GM15510 (cell line): ENCODE measurements around the gene FHL1.

ENCODE experiments used
- POLR2A ChIP-seq: IDR thresholded peaks from 3 replicates; pipeline ENCODE4 v1.6.1; 2011; ENCODE audit warnings: borderline replicate concordance; ENCODE audit not compliant: insufficient read length; ENCODE audit errors: extremely low read depth

Gene FHL1

DNA sequence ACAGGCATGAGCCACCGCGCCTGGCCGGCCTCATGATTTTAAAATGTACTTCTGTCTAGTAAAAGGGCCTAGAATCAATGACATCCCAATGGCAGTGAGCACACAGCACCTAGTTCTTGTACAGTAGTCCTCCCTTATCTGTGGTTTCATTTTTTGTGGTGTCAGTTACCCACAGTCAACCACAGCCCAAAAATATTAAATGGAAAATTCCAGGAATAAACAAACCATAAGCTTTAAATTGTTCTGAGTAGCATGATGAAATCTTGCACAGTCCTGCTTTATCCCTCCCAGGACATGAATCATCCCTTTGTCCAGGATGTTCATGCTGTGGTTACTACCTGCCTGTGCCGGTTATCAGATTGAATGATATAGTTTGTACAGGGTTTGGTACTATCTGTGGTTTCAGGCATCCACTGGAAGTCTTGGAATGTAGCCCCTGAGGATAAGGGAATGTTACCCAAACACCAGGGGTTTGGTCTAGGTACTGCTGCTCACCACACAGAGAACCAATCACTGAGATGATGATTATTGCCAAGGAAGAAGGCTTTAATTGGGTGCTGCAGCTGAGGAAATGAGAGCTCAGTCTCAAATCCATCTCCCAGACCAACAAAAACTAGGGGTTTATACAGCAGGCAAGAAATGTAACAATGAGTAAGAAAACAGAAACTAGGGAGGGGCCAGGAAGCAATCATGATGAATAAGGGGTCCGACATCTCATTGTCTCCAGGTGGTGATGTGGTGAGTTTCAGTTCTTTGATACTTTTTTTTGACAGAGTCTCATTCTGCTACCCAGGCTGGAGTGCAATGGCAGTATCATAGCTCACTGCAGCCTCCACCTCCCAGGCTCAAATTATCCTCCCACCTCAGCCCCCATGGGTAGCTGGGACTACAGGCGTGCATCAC is 16.2 kb upstream of the FHL1 start:
- no peak for TF ChIP-seq POLR2A

DNA sequence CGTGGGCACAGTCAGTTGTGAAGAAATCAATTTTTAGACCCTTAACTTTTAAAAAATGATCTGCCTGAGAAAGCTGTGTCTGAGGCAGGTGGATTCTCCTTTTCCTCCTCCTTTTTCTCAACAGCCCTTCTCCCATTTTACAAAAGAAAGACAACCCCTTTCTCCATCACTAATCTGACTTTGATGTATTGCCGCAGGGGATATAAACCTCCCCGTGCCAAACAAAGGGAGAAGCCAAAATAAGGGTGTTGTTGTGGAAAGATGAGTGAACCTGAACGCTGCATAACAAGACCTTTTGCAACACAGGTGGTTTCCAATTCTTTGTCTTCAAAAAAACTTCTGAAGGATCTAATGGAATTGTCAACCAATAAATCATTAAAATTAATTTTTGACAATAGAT is 8.4 kb upstream of the FHL1 start:
- no peak for TF ChIP-seq POLR2A

DNA sequence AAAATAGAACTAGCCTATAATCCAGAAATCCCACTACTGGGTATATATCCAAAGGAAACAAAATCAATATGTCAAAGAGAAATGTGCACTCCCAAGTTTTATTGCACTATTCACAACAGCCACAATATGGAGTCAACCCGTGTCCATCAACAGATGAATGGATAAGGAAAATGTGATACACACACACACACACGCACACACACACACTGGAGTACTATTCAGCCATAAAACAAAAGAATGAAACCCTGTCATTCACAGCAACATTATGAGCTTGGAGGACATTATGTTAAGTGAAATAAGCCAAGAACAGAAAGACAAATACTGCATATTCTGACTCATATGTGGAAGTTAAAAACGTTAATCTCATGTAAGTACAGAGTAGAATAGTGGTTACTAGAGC is 5.8 kb upstream of the FHL1 start:
- no peak for TF ChIP-seq POLR2A

DNA sequence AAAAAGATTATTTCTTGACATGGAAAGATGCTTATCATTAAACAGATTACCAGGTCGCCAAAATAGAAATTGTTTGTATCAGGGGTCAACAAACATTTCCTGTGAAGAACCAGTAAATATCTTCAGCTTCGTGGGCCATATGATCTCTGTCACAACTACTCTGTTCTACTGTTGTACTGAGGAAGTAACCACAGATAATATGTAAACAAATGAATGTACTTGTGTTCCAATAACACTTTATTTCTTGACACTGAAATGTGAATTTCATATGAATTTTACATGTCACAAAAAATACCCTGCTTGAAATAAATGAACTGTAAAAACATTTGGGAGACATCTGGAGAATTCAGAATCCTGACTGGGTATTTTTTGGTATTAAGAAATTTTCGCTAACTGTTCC is 4.7 kb upstream of the FHL1 start:
- TF ChIP-seq POLR2A: no peak

DNA sequence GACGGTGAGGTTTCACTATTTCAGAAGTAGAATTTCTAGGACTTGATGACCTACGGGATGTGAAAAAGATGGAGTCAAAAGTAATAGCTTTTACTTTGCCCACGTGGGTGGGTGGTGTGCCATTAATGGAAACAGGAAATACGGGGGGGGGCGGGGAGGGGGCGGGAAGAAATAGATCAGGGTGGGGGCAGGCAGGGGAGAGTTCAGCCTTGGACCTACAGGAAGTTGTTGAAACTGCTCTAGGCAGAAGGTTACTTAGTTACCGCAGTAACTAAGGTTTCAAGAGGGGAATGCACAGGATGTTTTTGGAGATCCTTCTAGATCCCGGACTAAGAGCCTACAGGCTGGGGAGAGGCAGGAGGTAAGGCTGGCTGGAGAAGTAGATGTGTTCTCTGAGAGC is 3.6 kb upstream of the FHL1 start:
- no peak for TF ChIP-seq POLR2A

DNA sequence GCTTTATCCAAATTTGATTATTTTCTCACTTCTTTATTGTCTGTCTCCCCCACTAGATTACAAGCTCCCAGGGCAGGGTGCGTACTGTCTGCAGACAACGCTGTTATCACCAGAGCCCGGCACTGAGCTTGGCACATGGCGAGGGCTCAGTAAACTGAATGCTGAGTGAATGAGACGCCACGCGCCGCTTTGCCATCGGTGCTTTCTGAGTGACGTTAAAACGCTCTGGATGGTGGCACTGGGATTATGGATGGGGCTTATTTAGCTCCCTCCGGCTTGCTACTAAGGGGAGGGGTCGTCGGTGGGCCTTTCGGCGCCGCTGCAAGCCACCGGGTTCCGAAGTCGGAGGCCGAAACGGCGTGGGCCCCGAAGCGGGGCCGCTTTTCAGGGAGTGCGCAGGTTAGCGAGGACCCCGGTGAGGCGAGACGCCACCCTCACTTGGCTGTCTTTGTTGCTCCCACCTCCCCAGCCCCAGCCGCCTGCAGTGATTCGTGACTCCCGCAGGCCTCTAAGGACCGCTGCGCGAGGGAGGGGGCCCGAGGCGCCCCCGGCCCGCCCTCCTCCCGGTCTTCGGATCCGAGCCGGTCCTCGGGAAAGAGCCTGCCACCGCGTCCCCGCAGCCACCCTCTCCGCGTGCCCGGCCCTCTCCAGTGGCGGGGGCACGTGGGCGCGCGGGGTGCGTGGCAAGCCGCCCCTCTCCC is 569 bp upstream of the FHL1 start:
- no peak for TF ChIP-seq POLR2A

DNA sequence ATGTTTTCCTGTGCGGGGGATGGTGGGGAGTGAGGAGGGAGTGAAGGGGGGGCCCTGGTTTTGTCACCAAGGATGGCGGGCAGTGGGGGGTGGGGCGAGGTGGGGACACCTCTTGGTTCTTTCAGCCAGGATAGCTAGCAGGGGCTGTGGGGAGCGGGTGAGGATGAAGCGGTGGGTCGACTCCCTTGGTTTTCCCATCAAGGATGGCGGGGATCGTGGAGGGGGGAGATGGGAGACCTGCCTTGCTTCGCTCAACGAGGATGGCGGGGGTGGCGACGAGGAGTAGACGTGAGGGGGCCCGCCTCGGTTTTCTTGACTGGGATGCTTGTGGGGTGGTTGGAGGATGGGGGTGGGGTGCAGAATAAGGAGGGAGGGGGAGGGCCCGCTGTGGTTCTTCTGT is 643 bp downstream of the FHL1 start:
- no peak for TF ChIP-seq POLR2A

DNA sequence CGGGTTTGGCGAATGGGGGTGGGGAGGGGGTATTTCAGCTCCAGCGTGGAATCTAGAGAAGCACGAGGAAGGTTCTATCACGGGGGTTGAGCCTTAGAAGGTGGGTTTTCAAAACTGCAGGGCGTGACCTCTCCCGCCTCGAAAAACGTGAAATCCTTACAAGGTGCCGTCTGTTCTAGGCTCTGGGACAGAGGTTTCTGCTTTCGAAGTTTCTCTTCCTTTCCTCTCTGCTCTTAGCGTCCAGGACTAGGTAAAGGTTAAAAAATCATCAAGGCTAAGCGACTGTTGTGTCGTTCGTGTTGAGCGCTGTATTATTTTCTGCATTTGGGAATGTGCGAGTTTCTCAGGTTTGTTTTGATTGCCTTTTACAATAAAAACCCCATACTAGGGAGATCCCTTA is 1.1 kb downstream of the FHL1 start:
- TF ChIP-seq POLR2A: no peak

DNA sequence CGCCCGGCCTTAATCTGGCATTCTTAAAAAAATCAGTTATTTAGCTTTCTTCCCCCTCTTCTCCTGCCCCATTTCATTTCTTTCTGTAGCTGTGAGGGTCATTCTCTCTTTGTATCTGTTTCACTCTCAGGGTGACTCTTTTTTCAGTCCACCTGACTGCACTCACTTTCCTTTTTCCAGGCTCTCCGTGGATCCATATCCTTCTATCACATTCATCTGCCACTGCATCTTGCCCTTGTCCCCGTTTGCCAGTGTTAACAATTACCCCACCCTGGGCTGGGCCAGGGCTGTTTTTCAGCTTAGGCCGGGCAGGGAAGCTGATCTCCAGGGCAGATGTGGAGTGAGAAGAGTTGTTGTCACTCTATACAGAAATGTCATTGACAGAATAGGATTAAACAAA is 7.7 kb downstream of the FHL1 start:
- TF ChIP-seq POLR2A: no peak

DNA sequence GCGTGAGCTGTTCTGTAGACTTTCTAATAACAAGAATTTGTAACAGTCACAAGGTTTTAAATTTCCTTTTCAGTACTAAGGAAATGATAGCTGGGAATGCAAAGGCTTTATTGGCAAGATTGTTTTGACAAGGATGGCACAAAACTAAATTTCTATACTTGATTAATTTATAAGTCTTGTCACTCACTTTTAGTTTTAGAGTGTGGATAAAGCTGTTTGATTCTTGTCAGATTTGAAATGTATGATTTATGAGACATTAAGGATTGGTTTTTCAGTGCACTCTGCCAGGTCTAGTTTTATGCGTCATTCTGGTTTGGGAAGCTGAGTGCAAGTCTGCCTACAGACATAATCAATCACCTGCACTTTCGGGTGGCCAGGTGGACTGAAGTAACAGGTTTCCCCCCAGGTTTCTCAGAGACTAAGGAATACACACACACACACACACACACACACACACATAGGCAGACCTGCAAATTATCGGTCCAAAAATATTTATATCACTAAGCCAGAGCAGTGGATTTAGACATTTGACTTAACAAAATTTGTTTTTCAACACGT is 9.3 kb downstream of the FHL1 start:
- TF ChIP-seq POLR2A: no peak

DNA sequence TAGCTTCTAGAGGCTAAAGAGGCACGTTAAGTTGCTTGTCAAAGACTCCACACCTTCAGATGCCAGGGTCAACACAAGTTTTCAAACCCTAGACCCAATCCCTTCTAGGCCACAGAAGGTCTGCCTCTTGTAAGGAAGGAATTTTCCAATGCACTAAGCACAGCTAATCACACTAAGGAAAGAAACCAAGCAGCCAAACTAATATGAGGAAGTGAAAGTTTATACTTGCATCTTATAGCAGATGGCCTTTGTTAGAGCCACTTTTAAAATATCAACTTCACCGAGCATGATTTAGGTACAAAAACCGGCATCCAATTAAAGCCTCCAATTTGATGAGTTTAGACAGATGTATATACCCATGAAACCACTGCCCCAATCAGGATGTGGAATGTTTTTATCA is 9.9 kb downstream of the FHL1 start:
- TF ChIP-seq POLR2A: no peak

DNA sequence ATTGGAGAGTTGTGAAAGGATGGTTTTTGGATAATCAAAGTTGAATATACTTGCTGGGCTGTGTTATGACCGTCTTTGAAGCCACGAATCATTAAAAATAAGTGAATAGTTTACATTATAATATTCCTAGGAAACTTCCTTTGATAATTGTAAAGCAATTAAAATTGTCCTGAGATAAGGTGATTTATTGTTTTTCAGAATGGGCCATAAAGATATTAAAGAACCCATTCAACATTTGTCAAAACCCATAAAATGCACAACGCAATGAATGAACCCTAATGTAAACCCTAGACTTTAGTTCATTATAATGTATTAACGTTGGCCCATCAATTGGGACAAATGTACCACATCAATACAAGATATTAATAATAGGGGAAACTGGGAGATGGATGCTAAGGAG is 11.4 kb downstream of the FHL1 start:
- TF ChIP-seq POLR2A: no peak

DNA sequence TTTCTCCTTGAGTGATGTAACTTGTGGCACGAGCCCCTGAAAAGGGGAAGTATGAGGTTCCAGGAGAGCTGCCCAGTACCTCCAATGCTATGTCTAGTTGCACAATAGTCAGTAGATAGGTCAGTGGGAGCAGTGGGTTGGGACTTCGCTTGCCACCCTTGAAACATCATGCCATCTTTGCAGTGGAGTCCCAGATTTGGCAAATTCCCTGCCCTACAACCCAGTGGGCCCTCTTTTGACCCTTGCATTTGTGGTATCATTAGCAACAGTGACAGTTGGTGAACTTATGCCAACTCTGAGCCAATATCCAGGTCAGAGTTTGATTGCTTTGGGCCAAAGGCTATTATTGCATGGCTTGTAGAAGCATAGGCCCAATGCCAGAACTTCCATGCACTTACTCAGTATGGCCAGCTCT is 12.3 kb downstream of the FHL1 start:
- no peak for TF ChIP-seq POLR2A

DNA sequence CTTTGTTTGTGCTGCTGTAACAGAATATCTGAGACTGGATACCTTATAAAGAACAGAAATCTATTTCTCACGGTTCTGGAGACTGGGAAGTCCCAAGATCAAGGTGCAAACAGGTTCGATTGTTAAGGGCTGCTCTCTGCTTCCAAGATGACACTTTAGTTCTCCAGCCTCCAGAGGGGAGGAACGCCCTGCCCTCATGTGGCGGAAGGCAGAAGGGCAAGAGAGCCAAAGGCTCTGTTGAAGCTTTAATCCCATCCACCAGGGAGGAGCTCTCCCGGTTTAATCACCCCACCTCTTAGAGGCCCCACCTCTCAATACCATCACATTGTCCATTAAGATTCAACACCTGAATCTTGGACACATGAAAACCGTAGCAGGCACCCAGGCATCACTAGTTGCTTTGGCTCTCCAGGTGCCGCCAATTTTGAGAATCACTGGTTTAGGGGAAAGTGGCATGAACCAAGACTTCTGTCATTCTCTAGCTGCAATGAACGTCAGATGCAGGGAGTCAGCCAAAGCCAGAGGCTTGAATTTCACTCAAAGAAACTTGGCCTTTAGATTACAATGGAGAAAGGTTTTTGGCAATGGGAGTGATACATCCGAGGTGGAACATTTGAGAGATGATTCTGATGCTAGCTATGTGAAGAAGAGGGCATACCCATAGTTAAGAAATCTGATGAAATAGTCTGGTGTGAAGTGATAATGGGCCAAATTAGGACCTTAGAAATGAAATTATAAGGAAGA is 15.7 kb downstream of the FHL1 start:
- no peak for TF ChIP-seq POLR2A

DNA sequence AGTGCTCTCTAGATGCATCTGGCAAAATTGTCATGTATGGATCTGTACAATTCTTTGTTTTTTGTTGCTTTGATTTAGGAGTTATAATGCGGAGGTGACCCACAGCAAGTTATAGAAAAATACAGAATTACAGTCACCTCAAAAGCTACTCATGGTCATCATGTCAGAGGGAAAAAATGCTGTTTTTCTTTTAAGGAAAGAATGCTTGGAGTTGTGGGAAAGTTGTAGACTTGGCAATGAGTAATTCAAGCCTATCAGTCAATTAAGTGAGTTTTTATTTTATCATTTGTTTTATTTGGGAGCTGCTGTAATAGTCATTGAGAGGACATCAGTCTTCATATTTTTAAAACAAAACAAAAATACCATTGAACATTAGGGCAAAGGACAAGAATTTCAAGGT is 16.4 kb downstream of the FHL1 start:
- no peak for TF ChIP-seq POLR2A
